GM10248 (cell line): ENCODE data around the gene CYP2E1.

Source experiments
- CTCF ChIA-PET: fragments of 300-600 bp; sonication (Branson Sonifier 250); formaldehyde crosslinking; extraction: SDS; loops from one replicate; lab custom pipeline; 2021; ENCODE audit warnings: antibody characterized with exemption; lab: Yijun Ruan, JAX
- POLR2A ChIA-PET: fragments of 350-650 bp; sonication (Branson Sonifier 250); formaldehyde crosslinking; extraction: SDS; loops from one replicate; lab custom pipeline; 2020; ENCODE audit warnings: antibody characterized with exemption; lab: Yijun Ruan, JAX
- DNase-seq: peaks from one replicate; pipeline ENCODE4 v3.0.0; 2012; ENCODE audit errors: extremely low spot score
- CTCF ChIP-seq: IDR thresholded peaks from 2 replicates; pipeline ENCODE4 v1.5.1; 2012; ENCODE audit warnings: mild to moderate bottlenecking, low read depth; ENCODE audit errors: extremely low read depth, missing control alignments, control extremely low read depth

Gene CYP2E1

GRCh38 chr10:133526957-133527588 lies at the start of gene CYP2E1:
CYP2E1 (plus strand) TSS chr10:133527363; CDS start chr10:133527396, 33 bp downstream.
- DNase-seq: no peak
- ChIA-PET POLR2A (no interaction called here), CTCF (no interaction called here)
- no peak for TF ChIP-seq CTCF

GRCh38 chr10:133481086-133481643 lies 46.0 kb upstream of the CYP2E1 start:
- ChIA-PET CTCF (no interaction called here), POLR2A (no interaction called here)
- DNase-seq: no peak
- TF ChIP-seq CTCF: no peak

- CTCF ChIA-PET: no interaction called here
- POLR2A ChIA-PET: no interaction called here
- DNase-seq: no peak
- no peak for TF ChIP-seq CTCF
These were observed 45.5 kb upstream of the CYP2E1 start for GRCh38 chr10:133481657-133482056.

- POLR2A ChIA-PET: no interaction called here
- DNase-seq: no peak
- CTCF ChIA-PET: no interaction called here
- TF ChIP-seq CTCF: no peak
These were observed 42.3 kb upstream of the CYP2E1 start for GRCh38 chr10:133484818-133485217.

- no peak for TF ChIP-seq CTCF
- POLR2A ChIA-PET: no interaction called here
- no peak for DNase-seq
- CTCF ChIA-PET: interaction anchor here (2.1 kb wide), 1 partner anchor 157 kb away, joined by 5 read pairs; no protein-coding TSS in a partner anchor
These were observed 40.1 kb upstream of the CYP2E1 start for GRCh38 chr10:133487085-133487484.

- TF ChIP-seq CTCF: no peak
- no peak for DNase-seq
- ChIA-PET CTCF (interaction anchor here (0.7 to 2.0 kb wide), 2 partner anchors 10 to 159 kb away, joined by 3 to 8 read pairs; no protein-coding TSS in a partner anchor), POLR2A (no interaction called here)
These were observed 38.8 kb upstream of the CYP2E1 start for GRCh38 chr10:133488354-133488753.
